GM21381 (cell line): Measurements from ENCODE around the gene TOLLIP.

Experiments
- ATAC-seq: cut with Tn5 transposase; IDR thresholded peaks from one replicate; pipeline ENCODE4 v1.9.1; 2021; ENCODE audit warnings: mild to moderate bottlenecking, moderate library complexity; ENCODE audit not compliant: unreplicated experiment

Gene TOLLIP

DNA sequence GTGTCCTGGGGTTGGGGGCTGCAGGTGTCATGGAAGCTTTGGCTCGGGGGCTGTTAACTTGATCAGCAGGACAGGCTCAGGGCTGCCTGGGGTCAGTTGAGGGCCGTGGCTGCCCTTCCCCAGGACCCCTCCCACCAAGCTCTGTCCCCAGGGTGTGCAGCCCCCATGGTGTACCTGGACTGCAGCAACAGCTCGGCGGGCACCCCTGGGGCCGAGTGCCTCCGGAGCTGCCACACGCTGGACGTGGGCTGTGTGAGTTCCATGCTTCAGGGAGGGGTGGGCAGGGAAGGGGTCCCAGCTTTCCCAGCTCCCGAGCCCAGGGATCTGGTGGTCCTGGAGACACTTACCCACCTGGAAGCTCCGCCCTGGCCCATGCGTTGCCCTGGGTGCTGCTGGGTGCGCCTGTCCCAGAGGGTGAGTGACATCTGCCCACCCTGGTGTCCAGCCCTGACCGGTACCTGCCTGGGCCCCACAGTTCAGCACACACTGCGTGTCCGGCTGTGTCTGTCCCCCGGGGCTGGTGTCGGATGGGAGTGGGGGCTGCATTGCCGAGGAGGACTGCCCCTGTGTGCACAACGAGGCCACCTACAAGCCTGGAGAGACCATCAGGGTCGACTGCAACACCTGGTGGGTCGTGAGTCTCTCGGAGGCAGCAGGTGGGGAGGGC lies 75.2 kb downstream of the TOLLIP start:
- no peak for ATAC-seq

DNA sequence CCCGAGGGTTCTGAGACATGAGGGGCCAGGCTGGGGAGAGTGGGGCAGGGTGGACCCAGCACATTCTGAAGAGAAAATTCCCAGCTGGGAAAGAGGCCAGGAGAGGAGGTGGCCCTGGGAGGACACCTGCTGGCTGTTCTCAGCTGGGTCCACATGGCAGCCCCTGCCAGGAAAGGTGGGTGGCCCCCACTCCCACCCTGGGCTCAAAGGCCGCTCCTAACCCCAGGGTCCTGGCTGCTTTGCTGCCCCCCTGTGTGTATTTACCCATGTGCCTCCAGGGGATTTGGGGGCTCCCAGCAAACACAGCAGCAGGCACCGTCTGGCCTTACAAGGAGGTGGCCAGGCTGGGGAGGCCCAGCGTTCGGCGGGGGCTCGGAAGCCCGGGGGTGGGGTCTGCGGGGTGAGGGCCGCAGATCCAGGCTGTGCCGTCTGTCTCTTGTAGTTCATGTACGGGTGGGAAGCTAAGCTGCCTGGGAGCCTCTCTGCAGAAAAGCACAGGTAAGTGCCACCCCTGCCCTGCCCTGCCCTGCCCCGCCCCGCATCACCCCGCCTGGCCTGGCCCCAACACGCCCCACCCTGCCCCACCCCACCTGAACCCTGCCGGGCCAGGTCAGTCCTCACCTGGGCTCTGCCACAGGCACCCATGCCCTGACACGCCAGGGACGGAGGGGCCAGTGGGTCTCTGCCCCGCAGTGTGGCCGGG lies 75.9 kb downstream of the TOLLIP start:
- ATAC-seq, result no peak

DNA sequence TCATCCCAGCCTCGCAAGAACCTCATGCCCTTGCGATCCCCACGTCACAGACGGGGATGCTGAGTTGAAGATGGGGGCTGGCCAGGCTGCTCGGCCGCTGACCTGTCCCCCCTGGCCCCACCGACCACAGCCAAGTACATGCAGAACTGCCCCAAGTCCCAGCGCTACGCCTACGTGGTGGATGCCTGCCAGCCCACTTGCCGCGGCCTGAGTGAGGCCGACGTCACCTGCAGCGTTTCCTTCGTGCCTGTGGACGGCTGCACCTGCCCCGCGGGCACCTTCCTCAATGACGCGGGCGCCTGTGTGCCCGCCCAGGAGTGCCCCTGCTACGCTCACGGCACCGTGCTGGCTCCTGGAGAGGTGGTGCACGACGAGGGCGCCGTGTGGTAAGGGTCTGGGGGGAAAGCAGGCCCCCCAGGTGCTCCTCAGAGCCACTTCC lies 76.5 kb downstream of the TOLLIP start:
- ATAC-seq, result no peak

DNA sequence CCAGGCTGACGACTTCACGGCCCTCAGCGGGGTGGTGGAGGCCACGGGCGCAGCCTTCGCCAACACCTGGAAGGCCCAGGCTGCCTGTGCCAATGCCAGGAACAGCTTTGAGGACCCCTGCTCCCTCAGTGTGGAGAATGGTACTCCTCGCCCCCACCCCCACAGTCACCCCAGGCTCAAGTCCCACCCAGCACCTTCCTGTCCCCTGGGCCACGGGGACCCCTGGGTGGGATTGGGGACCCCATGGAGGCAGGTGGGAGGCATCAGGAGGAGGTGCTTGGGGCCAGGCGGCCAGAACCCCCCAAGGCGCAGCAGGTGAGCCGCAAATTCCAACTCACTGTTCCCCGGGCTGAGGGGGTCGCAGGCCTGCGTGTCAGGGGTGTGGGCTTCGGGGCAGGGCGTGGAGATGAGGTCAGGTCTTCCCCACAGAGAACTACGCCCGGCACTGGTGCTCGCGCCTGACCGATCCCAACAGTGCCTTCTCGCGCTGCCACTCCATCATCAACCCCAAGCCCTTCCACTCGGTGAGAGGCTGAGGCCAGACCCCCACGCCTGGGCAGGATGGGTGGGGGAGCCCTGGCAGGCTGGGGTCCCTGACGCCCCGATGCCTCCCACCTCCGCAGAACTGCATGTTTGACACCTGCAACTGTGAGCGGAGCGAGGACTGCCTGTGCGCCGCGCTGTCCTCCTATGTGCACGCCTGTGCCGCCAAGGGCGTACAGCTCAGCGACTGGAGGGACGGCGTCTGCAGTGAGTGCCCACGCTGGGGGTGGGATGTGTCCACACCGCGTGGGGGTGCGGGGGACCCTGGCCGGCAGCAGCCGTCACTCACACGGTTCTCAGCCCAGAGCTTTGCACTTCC lies 77.2 kb downstream of the TOLLIP start:
- no peak for ATAC-seq

DNA sequence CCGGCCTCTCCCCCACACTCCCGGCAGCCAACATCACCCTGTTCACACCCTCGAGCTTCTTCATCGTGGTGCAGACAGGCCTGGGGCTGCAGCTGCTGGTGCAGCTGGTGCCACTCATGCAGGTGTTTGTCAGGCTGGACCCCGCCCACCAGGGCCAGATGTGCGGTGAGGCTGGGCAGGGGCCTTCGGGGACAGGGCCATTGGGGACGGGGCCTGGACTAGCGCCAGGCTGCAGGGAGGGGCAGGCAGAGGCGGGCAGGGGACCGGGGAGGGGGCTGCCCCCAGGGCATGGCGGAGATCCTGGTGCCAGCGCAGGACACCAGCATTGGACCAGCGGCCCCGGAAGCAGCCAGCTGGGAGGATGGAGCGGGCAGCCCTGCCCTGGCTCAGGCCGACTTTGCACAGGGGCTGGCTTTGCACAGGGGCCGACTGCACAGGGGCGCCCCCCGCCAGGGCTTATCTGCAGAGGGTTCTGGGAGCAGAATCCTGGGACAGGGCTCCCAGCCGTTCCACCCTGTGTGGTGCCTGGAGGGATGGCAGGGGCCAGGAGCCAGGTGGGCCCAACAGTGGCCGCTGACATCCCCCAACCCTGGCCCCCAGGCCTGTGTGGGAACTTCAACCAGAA lies 77.9 kb downstream of the TOLLIP start:
- no peak for ATAC-seq

DNA sequence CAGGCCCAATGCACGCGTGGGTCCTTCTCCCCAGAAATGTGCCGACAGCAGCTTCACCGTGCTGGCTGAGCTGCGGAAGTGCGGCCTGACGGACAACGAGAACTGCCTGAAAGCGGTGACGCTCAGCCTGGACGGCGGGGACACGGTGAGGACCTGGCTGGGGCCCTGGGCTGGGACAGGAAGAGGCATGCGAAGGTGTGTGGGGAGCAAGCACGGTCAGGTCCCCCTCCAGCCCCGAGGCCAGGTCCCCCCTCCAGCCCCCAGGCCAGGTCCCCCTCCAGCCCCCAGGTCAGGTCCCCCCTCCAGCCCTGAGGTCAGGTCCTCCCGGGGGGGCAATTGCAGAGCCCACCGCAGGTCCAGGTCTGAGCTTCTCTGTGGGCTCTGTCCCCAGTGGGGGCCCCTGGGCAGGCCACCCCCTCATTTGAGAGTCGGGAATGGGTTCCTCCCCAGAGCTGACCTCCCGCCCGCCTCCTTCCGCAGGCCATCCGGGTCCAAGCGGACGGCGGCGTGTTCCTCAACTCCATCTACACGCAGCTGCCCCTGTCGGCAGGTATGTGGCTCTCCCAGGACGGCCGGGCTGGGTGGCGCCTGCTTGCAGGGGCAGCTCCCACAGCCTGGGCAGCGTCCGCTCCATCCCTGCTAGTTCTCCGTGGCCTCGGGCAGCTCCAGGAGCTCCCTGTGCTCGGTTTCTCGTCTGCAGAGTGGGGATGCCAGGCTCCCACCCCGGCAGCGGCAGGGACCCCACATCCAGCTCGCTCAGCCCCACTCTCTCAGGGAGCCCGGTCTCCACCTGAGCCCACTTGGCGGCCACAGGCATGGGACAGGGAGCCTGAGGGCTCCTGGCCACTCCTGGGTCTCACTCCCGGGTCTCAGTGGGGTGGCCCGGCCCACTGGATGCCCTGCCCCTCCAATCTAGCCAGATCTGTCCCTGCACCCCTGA lies 78.7 kb downstream of the TOLLIP start:
- no peak for ATAC-seq

DNA sequence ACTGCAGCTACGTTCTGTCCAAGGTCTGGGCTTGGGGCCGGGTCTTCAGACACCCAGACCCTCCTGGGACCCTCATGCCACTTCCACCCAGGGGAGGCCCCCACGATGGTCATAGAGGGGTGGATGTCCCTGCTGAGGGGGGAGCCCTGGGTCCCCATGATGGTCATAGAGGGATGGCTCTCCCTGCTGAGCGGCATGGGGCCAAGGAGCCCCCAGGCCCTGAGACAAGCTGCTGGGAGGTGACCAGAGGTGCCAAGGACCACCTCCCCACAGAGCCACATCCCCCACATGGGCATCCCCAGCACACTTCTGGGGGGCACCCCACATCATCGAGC lies 79.3 kb downstream of the TOLLIP start:
- no peak for ATAC-seq

DNA sequence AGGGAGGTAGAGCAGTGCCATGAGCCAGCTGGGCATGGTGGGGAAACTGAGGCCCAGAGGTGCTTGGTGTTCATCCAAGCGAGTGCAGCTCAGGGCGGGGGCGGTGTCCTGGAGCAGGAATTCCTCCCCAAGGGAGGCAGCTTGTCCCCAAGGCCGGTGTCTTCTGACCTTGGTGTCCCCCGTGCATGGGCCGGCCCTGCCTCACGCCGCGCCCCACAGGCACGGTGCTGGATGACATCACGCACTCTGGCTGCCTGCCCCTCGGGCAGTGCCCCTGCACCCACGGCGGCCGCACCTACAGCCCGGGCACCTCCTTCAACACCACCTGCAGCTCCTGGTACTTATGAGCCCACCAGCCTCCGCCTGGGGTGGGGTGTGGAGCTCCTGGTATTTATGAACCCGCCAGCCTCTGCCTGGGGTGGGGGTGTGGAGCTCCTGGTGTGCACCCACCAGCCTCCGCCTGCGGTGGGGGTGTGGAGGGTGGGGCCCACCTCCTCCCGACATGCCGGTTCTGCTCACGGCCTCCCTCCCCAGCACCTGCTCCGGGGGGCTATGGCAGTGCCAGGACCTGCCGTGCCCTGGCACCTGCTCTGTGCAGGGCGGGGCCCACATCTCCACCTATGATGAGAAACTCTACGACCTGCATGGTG lies 79.8 kb downstream of the TOLLIP start:
- ATAC-seq, result no peak

DNA sequence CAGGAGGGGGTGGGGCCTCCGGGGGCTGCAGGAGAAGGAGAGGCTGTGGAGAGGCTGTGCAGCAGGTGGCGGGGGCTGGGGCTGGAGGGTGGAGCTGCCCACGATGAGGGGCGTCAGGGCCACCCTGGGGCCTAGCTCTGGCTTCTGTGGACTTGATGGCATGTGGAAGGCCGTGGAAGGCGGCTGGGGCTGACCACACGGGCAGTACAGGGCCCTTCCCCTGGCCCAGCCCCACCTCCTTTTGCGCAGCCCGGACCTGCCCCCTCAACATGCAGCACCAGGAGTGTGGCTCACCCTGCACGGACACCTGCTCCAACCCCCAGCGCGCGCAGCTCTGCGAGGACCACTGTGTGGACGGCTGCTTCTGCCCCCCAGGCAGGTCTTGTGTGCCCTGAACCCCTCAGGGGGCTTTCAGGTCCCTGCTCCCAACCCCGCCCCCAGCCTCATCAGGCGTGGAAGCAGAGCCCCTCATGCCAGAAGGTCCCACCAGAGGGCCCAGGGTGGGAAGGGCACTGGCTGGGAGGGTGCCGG lies 80.4 kb downstream of the TOLLIP start:
- no peak for ATAC-seq

DNA sequence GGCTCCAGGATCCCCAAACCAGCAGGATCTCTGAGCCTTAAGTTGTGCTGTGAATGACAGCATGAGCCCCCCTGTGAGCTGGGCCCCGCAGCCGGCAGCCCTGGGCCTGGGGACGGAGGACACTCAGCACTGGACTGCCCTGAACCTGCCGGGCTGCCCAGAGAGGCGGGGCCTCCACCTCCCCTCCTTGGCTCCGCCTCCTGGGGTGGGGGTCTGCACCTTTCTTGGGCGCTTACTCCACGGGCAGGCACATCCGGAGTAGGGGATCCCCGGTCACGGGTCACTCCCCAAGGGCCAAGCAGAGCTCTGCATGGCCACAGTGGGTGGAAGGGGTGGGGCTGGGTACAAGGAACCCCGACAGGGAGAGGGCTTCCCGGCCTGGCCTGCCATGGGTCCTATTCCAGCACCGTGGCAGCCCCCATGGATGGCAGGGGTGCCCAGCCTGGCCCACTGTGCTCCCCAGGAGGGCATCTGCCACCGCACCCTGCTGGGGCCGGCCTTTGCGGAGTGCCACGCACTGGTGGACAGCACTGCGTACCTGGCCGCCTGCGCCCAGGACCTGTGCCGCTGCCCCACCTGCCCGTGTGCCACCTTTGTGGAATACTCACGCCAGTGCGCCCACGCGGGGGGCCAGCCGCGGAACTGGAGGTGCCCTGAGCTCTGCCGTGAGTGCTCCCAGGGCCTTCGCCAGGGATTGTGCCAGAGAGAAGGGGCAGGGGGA lies 81.2 kb downstream of the TOLLIP start:
- no peak for ATAC-seq

DNA sequence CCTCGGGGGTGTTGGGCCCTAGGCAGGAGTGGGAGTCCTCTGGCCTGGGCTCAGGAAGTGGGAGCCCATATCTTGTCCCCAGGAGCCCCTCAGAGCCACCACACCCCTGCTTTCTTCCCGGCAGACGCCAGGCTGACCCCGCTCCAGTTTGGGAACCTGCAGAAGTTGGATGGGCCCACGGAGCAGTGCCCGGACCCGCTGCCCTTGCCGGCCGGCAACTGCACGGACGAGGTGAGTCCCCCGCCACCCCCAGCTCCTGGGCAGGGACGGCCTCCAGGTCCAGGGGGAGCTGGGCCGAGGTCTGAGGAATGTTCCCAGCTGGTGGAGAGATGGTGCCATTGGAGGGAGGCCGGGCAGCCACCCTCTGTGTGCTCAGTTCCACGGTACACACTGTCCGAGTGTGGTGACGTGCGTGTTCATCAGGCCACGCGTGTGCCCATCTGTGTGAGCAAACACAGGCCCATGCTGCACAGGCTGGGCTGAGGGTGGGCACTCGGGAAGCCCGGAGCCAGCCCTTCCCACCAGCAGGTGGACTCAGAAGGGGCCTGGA lies 81.8 kb downstream of the TOLLIP start:
- ATAC-seq, result no peak

DNA sequence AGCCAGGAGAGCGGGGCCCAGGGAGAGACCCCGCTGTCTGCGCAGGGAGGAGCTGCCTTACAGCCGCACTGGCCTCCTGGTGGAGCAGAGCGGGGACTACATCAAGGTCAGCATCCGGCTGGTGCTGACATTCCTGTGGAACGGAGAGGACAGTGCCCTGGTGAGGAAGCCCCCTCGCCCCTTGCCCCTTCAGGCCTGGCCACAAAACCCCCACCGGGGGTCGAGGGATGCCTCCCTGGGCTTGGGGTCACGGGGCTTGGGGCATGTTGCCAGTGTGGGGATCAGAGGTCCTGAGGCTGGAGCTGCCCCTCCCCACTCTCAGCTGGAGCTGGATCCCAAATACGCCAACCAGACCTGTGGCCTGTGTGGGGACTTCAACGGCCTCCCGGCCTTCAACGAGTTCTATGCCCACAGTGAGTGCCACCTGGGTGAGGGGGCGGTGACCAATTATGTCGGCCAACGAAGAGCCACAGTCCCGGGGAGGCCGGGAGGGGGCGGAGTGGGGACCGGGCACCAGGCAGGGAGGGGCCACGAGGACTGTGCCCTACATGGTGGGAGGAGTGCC lies 82.4 kb downstream of the TOLLIP start:
- ATAC-seq, result no peak

DNA sequence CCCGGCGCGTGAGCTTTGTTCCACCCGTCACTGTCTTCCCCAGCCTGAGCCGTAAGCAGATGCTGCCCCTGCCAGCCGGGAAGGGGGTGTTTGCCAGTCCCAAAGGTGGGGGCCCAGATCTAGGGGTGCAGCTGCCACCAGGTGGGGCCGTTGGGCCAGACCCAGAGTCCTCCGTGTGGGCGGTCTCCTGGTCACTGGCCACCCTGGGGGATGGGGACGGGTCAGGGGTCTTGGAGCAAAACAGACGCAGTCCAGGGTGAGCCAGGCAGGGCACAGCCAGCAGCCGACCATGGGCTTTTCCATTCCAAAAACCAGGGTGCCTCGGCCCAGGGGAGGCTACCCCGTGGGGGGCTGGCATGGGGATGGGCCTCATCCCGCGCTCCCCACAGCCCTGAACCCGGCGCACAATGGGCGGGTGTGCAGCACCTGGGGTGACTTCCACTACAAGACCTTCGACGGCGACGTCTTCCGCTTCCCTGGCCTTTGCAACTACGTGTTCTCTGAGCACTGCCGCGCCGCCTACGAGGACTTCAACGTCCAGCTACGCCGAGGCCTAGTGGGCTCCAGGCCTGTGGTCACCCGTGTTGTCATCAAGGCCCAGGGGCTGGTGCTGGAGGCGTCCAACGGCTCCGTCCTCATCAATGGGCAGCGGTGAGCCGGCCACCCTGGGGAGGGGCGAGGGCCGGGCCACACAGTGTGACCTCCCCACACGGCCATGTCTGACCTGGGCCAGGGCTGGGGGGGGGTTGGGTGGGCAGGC lies 83.0 kb downstream of the TOLLIP start:
- ATAC-seq, result no peak

DNA sequence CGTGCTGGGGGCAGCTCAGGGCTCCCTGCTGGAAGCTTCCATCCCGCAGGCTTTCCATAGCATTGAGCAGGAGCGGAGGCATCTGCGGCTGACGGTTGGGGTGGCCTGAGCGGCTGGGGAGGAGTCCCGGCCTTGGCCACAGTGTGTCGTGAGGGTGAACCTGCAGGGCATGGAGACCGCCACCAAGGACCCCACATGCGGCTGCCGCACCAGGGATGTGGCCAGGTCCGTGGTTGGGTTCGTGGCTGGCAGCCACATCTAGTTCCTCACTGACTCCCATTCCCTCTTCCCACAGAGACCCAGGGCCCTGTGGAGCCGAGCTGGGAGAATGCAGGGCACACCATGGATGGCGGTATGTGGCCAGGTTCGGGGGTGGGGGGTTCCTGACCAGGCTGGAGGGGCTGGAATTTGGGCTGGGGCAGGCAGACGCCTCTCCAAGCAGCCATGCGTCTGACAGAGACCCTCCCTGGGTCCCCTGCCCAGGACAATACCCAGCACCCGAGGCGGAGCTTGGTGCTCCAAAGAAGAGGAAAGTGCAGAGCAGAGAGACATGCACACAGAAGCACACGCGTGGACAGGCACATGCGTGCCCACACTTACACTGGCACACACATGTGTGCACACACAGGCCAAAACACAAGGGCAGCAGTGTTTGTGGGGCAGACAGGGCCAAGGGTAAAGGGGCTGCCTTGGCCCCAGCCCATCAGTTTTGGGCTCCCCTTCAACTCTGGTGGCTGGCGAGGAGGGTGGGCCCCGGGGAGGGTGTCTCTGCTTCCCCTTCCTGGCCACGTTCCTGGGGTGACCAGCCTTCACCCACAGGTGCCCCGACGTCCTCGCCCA lies 83.8 kb downstream of the TOLLIP start:
- no peak for ATAC-seq

DNA sequence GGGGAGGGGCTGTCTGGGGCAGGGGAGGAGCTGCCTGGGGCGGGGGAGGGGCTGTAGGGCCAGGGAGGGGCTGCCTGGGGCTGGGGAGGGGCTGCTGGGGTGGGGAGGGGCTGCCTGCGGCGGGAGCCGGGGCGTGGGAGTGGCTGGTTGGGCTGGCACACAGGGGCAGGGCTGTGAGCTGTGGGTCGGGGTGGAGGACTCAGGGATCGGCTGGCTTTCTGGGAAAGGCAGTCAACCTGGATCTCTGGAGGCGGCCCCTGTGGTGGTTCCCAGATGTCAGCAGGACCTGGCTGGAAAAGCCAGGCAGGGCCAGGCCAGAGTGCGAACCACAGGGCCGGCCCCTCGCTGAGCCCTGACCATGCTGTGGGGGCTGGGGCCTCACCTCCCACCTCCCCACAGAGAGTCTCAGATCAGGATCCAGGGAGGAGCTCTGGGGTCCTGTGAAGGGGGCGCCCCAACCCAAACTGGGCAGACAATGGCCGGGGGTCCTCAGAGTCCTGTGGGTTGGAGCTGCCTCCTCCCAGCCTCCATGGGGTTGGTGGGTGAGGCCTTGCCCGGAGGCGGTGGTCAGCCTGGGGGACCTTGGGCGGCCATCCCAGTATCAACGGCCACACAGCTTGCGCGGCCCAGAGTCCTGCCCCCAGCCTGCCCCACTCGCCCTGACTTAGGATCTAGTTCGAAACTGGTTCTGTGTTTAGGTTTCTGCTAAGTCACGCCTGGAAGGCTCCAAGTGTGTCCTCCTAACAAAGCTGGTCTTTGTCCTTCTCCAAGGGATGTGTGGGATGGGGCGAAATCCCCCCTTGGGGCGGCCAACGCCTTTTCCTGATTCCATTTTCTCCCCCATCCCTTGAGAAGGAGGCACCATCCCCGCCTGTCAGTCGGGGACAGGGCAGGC lies 84.7 kb downstream of the TOLLIP start:
- ATAC-seq, result no peak
